H9 (cell line): ENCODE measurements around the gene LRRC8B. TPM values are rescaled to one million over a fixed set of nuclear protein-coding genes. Genes with fewer than 3 reads are reported as not detected.
"Not testable (repeated sequence)": the region's sequence is repeated elsewhere in the genome, so short reads cannot be mapped to it uniquely, and the experiment has no call there.

ENCODE experiments used
- DNase-seq: peaks from one replicate; pipeline ENCODE4 v3.0.0-alpha.2; 2017
- H2AFZ ChIP-seq: one replicate; pipeline ENCODE4 v1.6.1; 2013; ENCODE audit warnings: mild to moderate bottlenecking, low read length, control low read depth, moderate library complexity
- H2AK5ac ChIP-seq: 2 replicates; pipeline ENCODE4 v1.6.1; 2013; ENCODE audit warnings: low read length, control low read depth, mixed read lengths; ENCODE audit not compliant: insufficient read length
- H2BK120ac ChIP-seq: one replicate; pipeline ENCODE4 v1.6.1; 2013; ENCODE audit warnings: low read depth, mild to moderate bottlenecking, low read length, control low read depth, inconsistent platforms; ENCODE audit not compliant: poor library complexity, severe bottlenecking
- H2BK12ac ChIP-seq: 2 replicates; pipeline ENCODE4 v1.6.1; 2013; ENCODE audit warnings: low read length, control low read depth, mixed read lengths, low read depth; ENCODE audit not compliant: insufficient read length
- H2BK15ac ChIP-seq: 2 replicates; pipeline ENCODE4 v1.6.1; 2013; ENCODE audit warnings: low read depth, low read length, control low read depth
- H2BK20ac ChIP-seq: one replicate; pipeline ENCODE4 v1.6.1; 2013; ENCODE audit warnings: low read depth, mild to moderate bottlenecking, low read length, control low read depth, inconsistent platforms; ENCODE audit not compliant: poor library complexity, severe bottlenecking
- H2BK5ac ChIP-seq: 2 replicates; pipeline ENCODE4 v1.6.1; 2013; ENCODE audit warnings: low read length, control low read depth, mixed read lengths; ENCODE audit not compliant: insufficient read length
- H3K14ac ChIP-seq: 2 replicates; pipeline ENCODE4 v1.6.1; 2013; ENCODE audit warnings: low read length, control low read depth; ENCODE audit not compliant: insufficient read depth
- H3K18ac ChIP-seq: 2 replicates; pipeline ENCODE4 v1.6.1; 2013; ENCODE audit warnings: low read depth, mild to moderate bottlenecking, mixed read lengths, low read length, control low read depth; ENCODE audit not compliant: insufficient read length
- H3K23ac ChIP-seq: 2 replicates; pipeline ENCODE4 v1.6.1; 2013; ENCODE audit warnings: low read length, control low read depth, mixed read lengths, low read depth; ENCODE audit not compliant: insufficient read length
- H3K23me2 ChIP-seq: 2 replicates; pipeline ENCODE4 v1.6.1; 2013; ENCODE audit warnings: low read depth, mild to moderate bottlenecking, mixed read lengths, low read length, control low read depth; ENCODE audit not compliant: insufficient read length, poor library complexity, severe bottlenecking
- H3K27ac ChIP-seq: 2 replicates; pipeline ENCODE4 v1.5.1; 2013; ENCODE audit warnings: low read length, control low read depth, mixed read lengths, low read depth; ENCODE audit not compliant: insufficient read length
- H3K27me3 ChIP-seq: 2 replicates; pipeline ENCODE4 v1.6.1; 2013; ENCODE audit warnings: low read length, control low read depth, inconsistent platforms; ENCODE audit not compliant: insufficient read depth
- H3K4ac ChIP-seq: 2 replicates; pipeline ENCODE4 v1.6.1; 2013; ENCODE audit warnings: low read depth, mild to moderate bottlenecking, control low read depth, inconsistent platforms, low read length, moderate library complexity
- H3K4me1 ChIP-seq: 2 replicates; pipeline ENCODE4 v1.6.1; 2013; ENCODE audit warnings: low read length, control low read depth, inconsistent platforms; ENCODE audit not compliant: insufficient read depth
- H3K4me2 ChIP-seq: 2 replicates; pipeline ENCODE4 v1.6.1; 2013; ENCODE audit warnings: low read length, control low read depth, mixed read lengths; ENCODE audit not compliant: insufficient read length, insufficient read depth
- H3K56ac ChIP-seq: 2 replicates; pipeline ENCODE4 v1.6.1; 2013; ENCODE audit warnings: low read depth, mild to moderate bottlenecking, mixed read lengths, low read length, control low read depth; ENCODE audit not compliant: insufficient read length
- H3K79me1 ChIP-seq: 2 replicates; pipeline ENCODE4 v1.6.1; 2013; ENCODE audit warnings: low read depth, mild to moderate bottlenecking, moderate library complexity, low read length, control low read depth, inconsistent platforms; ENCODE audit not compliant: insufficient read depth, poor library complexity, severe bottlenecking
- H3K79me2 ChIP-seq: 2 replicates; pipeline ENCODE4 v1.6.1; 2013; ENCODE audit warnings: low read length, control low read depth, inconsistent platforms; ENCODE audit not compliant: insufficient read depth
- H3K9ac ChIP-seq: 2 replicates; pipeline ENCODE4 v1.6.1; 2013; ENCODE audit warnings: low read length, control low read depth, mixed read lengths; ENCODE audit not compliant: insufficient read length; ENCODE audit errors: extremely low read depth
- H3K9me3 ChIP-seq: one replicate; pipeline ENCODE4 v1.6.1; 2013; ENCODE audit warnings: low read depth, low read length, inconsistent platforms; ENCODE audit not compliant: control insufficient read depth
- H3T11ph ChIP-seq: one replicate; pipeline ENCODE4 v1.6.1; 2013; ENCODE audit warnings: mild to moderate bottlenecking, low read length, control low read depth, inconsistent platforms
- H4K20me1 ChIP-seq: one replicate; pipeline ENCODE4 v1.6.1; 2013; ENCODE audit not compliant: control insufficient read depth, insufficient read length, insufficient read depth
- H4K5ac ChIP-seq: 2 replicates; pipeline ENCODE4 v1.6.1; 2013; ENCODE audit warnings: low read depth, mild to moderate bottlenecking, mixed read lengths, low read length, control low read depth; ENCODE audit not compliant: insufficient read length
- H4K8ac ChIP-seq: replicated peaks from 2 replicates; pipeline ENCODE4 v1.6.1; 2013; ENCODE audit warnings: low read length, control low read depth, mixed read lengths, low read depth; ENCODE audit not compliant: insufficient read length
- H4K91ac ChIP-seq: 2 replicates; pipeline ENCODE4 v1.6.1; 2013; ENCODE audit warnings: low read depth, mild to moderate bottlenecking, moderate library complexity, mixed read lengths, low read length, control low read depth; ENCODE audit not compliant: insufficient read length
- H3K27ac Mint-ChIP-seq, 3 experiments: 2 replicates in 2 of 3; 3 replicates in 1 of 3; pipeline ENCODE4 v1.8.0; 2020 to 2021; ENCODE audit warnings: mixed read lengths in 3 of 3, mild to moderate bottlenecking in 1 of 3, moderate library complexity in 1 of 3
- H3K27me3 Mint-ChIP-seq: 2 replicates; pipeline ENCODE4 v1.8.0; 2021; ENCODE audit warnings: low read depth, mild to moderate bottlenecking, moderate library complexity, mixed read lengths
- H3K36me3 Mint-ChIP-seq, 3 experiments: 2 replicates in 2 of 3; 3 replicates in 1 of 3; pipeline ENCODE4 v1.8.0; 2020 to 2021; ENCODE audit warnings: low read depth in 3 of 3, mixed read lengths in 3 of 3; ENCODE audit not compliant: insufficient read depth in 1 of 3
- H3K4me1 Mint-ChIP-seq, 2 experiments: 2 replicates each; pipeline ENCODE4 v1.8.0; 2020; ENCODE audit warnings: mixed read lengths in 2 of 2
- H3K4me3 Mint-ChIP-seq, 2 experiments: 2 replicates in 1 of 2; 3 replicates in 1 of 2; pipeline ENCODE4 v1.8.0; 2020 to 2021; ENCODE audit warnings: mild to moderate bottlenecking in 2 of 2, mixed read lengths in 2 of 2, moderate library complexity in 1 of 2
- H3K9me3 Mint-ChIP-seq, 2 experiments: 2 replicates in 1 of 2; 3 replicates in 1 of 2; pipeline ENCODE4 v1.8.0; 2020; ENCODE audit warnings: mild to moderate bottlenecking in 2 of 2, mixed read lengths in 2 of 2, moderate library complexity in 1 of 2
- WGBS: extraction: QIAGEN DNeasy Blood & Tissue Kit; methylation state at CpG from one replicate; pipeline ENCODE4 v1.1.7; 2013; ENCODE audit warnings: missing lambda C conversion rate, low lambda C conversion rate, mixed read lengths; ENCODE audit not compliant: insufficient read length; ENCODE audit errors: extremely low coverage; 5-methylcytosine and 5-hydroxymethylcytosine counted together
- total RNA-seq: library from RNA; stranded (reverse); gene quantifications from 2 replicates; pipeline ENCODE4 v1.2.1, GENCODE V29; 2021
- TF ChIP-seq, protein P1 (sequence below): fragments of 200-600 bp; sonication (generic); conservative IDR thresholded peaks from 3 replicates; pipeline ENCODE4 v1.8.0; 2021; ENCODE audit warnings: antibody characterized with exemption, mild to moderate bottlenecking

The LRRC8B gene
- total RNA-seq, 1 experiment from 2014 or later = 33.2 TPM

- Histone ChIP-seq H4K8ac (no peak overlapping the region), H3K9ac (no peak overlapping the region), H3K9me3 (no peaks in the 10 kb centered on the region), H2BK120ac (no peak overlapping the region), H2BK15ac (no peak overlapping the region), H3K14ac (no peak overlapping the region), H2AK5ac (no peak overlapping the region), H2BK20ac (no peak overlapping the region), H3K4ac (no peak overlapping the region), H3K18ac (no peak overlapping the region), H3K4me2 (no peak overlapping the region), H2BK5ac (no peak overlapping the region), H4K20me1 (no peaks in the 10 kb centered on the region), H3K79me2 (no peaks in the 10 kb centered on the region), H3K23me2 (no peaks in the 10 kb centered on the region), H3K23ac (no peak overlapping the region), H3K27ac (no peak overlapping the region), H3K27me3 (no peaks in the 10 kb centered on the region), H2BK12ac (no peak overlapping the region), H3T11ph (no peak overlapping the region), H4K5ac (no peak overlapping the region), H4K91ac (no peak overlapping the region), H3K56ac (no peak overlapping the region), H3K79me1 (no peaks in the 10 kb centered on the region), H2AFZ (no peak overlapping the region), H3K4me1 (no peaks in the 10 kb centered on the region)
- DNase-seq = no peak
- TF ChIP-seq, protein P1, sequence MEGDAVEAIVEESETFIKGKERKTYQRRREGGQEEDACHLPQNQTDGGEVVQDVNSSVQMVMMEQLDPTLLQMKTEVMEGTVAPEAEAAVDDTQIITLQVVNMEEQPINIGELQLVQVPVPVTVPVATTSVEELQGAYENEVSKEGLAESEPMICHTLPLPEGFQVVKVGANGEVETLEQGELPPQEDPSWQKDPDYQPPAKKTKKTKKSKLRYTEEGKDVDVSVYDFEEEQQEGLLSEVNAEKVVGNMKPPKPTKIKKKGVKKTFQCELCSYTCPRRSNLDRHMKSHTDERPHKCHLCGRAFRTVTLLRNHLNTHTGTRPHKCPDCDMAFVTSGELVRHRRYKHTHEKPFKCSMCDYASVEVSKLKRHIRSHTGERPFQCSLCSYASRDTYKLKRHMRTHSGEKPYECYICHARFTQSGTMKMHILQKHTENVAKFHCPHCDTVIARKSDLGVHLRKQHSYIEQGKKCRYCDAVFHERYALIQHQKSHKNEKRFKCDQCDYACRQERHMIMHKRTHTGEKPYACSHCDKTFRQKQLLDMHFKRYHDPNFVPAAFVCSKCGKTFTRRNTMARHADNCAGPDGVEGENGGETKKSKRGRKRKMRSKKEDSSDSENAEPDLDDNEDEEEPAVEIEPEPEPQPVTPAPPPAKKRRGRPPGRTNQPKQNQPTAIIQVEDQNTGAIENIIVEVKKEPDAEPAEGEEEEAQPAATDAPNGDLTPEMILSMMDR = no peak
- H3K27ac Mint-ChIP-seq = no peak overlapping the region
- H3K27me3 Mint-ChIP-seq = no peaks in the 10 kb centered on the region; the same call in 1 of the 2 replicates
- no peak overlapping the region for H3K4me3 Mint-ChIP-seq
- WGBS = no CpG with 5 or more reads among the region's 2 CpGs
- H3K4me1 Mint-ChIP-seq = no peaks in the 10 kb centered on the region
- peaks cover 6 to 8% of the 10 kb centered on the region in 2 experiments for H3K9me3 Mint-ChIP-seq
- H3K36me3 Mint-ChIP-seq = peaks cover 0 to 6% (median 0%) of the 10 kb centered on the region in 3 experiments; a peak in 3 of 7 replicates
These were observed 20.9 kb upstream of the LRRC8B start for GRCh38 chr1:89503690-89504089.

GRCh38 chr1:89510061-89510460 lies 14.6 kb upstream of the LRRC8B start:
- not testable (repeated sequence) for H3K4me2 ChIP-seq, H3K27ac Mint-ChIP-seq

More at GRCh38 chr1:89510061-89510460, 14.6 kb upstream of the LRRC8B start:
- not testable (repeated sequence) for H3K4me1 ChIP-seq, H4K20me1 ChIP-seq, H4K8ac ChIP-seq, H3K23ac ChIP-seq, H3K18ac ChIP-seq, H3K9me3 ChIP-seq, H2AK5ac ChIP-seq, H2BK15ac ChIP-seq, H3K56ac ChIP-seq, H2BK120ac ChIP-seq, H3K4ac ChIP-seq, H3K23me2 ChIP-seq, H2BK5ac ChIP-seq, H3K9ac ChIP-seq, H3K27me3 ChIP-seq, H3K4me1 Mint-ChIP-seq, H3K79me2 ChIP-seq, H3K27me3 Mint-ChIP-seq, H3T11ph ChIP-seq, H3K14ac ChIP-seq, H2BK20ac ChIP-seq, H3K4me3 Mint-ChIP-seq, H3K27ac ChIP-seq, H3K79me1 ChIP-seq, H4K5ac ChIP-seq, H4K91ac ChIP-seq, H2BK12ac ChIP-seq, H2AFZ ChIP-seq, DNase-seq
- peaks cover 0 to 21% (median 18%) of the 10 kb centered on the region in 3 experiments; a peak in 5 of 7 replicates for H3K36me3 Mint-ChIP-seq
- no CpG with 5 or more reads among the region's 5 CpGs for WGBS
- H3K9me3 Mint-ChIP-seq = peaks cover 12 to 33% of the 10 kb centered on the region in 2 experiments
